GM12878 (cell line): ENCODE measurements around the gene POLD1. TPM values are rescaled to one million over a fixed set of nuclear protein-coding genes. Genes with fewer than 3 reads are reported as not detected.

Source experiments
- ATAC-seq: fragments of 200-7000 bp; cut with Tn5 transposase; 3 replicates; pipeline ENCODE4 v1.9.1; 2020; ENCODE audit warnings: mild to moderate bottlenecking, moderate library complexity
- BruUV-seq: library from RNA; stranded (reverse); fragments of 400-500 nt; replicated peaks from 2 replicates; lab custom pipeline; 2021; lab: Mats Ljungman, UMichigan
- CTCF ChIA-PET: fragments of 300-600 bp; sonication (Branson Sonifier 250); formaldehyde crosslinking; extraction: SDS; loops from one replicate; lab custom pipeline; 2021; ENCODE audit warnings: inconsistent platforms; lab: Yijun Ruan, JAX
- POLR2A ChIA-PET: fragments of 350-600 bp; formaldehyde crosslinking; extraction: SDS; loops from one replicate; lab custom pipeline; 2021; ENCODE audit warnings: inconsistent platforms; lab: Charles Lee
- RAD21 ChIA-PET: fragments of 300-600 bp; sonication (Branson Sonifier 250); formaldehyde crosslinking; loops from one replicate; lab custom pipeline; 2023; ENCODE audit warnings: antibody characterized with exemption; ENCODE audit not compliant: unreplicated experiment; lab: Charles Lee
- SMC1A ChIA-PET: fragments of 300-600 bp; sonication (Branson Sonifier 250); formaldehyde crosslinking; loops from one replicate; lab custom pipeline; 2023; ENCODE audit not compliant: unreplicated experiment, uncharacterized antibody; lab: Charles Lee
- DNase-seq: peaks from one replicate; pipeline ENCODE4 v3.0.0-alpha.2; 2011; ENCODE audit warnings: low read depth, low spot score
- FAIRE-seq: peaks from 3 replicates; lab custom pipeline; 2011; peaks lifted over from hg19 to GRCh38; lab: Jason Lieb, UNC
- H2AFZ ChIP-seq: 2 replicates; pipeline ENCODE4 v1.6.0; 2011; ENCODE audit warnings: low read depth, low read length, control low read depth; ENCODE audit not compliant: control insufficient read depth
- H3K27ac ChIP-seq: 2 replicates; pipeline ENCODE4 v1.5.1; 2011; ENCODE audit warnings: control low read depth; ENCODE audit not compliant: control insufficient read depth, insufficient read depth
- H3K27me3 ChIP-seq, 2 experiments: replicated peaks in 1 of 2; 2 replicates each; pipeline versions ENCODE4 v1.6.0 to v1.6.1; 2011; ENCODE audit warnings: low read length in 1 of 2; ENCODE audit not compliant: control insufficient read depth in 2 of 2, insufficient read depth in 2 of 2
- H3K36me3 ChIP-seq, 2 experiments: 2 replicates each; pipeline ENCODE4 v1.5.1; 2011; ENCODE audit warnings: low read length in 1 of 2; ENCODE audit not compliant: control insufficient read depth in 2 of 2, insufficient read depth in 2 of 2
- H3K4me1 ChIP-seq: 2 replicates; pipeline ENCODE4 v1.6.1; 2011; ENCODE audit warnings: mild to moderate bottlenecking, low read length, moderate library complexity, mixed read lengths; ENCODE audit not compliant: control insufficient read depth, insufficient read depth
- H3K4me2 ChIP-seq: 2 replicates; pipeline ENCODE4 v1.6.0; 2011; ENCODE audit warnings: control low read depth; ENCODE audit not compliant: control insufficient read depth, insufficient read depth
- H3K4me3 ChIP-seq: fragments of 200-600 bp; sonication (generic); 2 replicates; pipeline ENCODE4 v1.5.1; 2016
- H3K79me2 ChIP-seq: 2 replicates; pipeline ENCODE4 v1.6.0; 2011; ENCODE audit warnings: low read length; ENCODE audit not compliant: control insufficient read depth, insufficient read depth
- H3K9ac ChIP-seq: 2 replicates; pipeline ENCODE4 v1.8.0; 2011; ENCODE audit warnings: low read length, control low read depth, mixed read lengths; ENCODE audit not compliant: control insufficient read depth, insufficient read depth
- H3K9me3 ChIP-seq: replicated peaks from 3 replicates; pipeline ENCODE4 v1.5.1; 2011; ENCODE audit warnings: mild to moderate bottlenecking, low read length; ENCODE audit not compliant: control insufficient read depth, insufficient read depth
- H4K20me1 ChIP-seq: 2 replicates; pipeline ENCODE4 v1.6.0; 2011; ENCODE audit not compliant: control insufficient read depth, insufficient read depth
- ATF2 ChIP-seq: IDR thresholded peaks from 2 replicates; pipeline ENCODE4 v1.6.1; 2012; ENCODE audit warnings: low read length, inconsistent platforms
- ATF7 ChIP-seq: fragments of 450-650 bp; IDR thresholded peaks from 2 replicates; pipeline ENCODE4 v1.6.1; 2016; ENCODE audit warnings: low read depth, mild to moderate bottlenecking
- BCL3 ChIP-seq: IDR thresholded peaks from 2 replicates; pipeline ENCODE4 v1.6.1; 2011; ENCODE audit warnings: borderline replicate concordance, low read depth, mild to moderate bottlenecking, moderate library complexity, low read length; ENCODE audit not compliant: insufficient read depth, poor library complexity, severe bottlenecking
- CREM ChIP-seq: IDR thresholded peaks from 2 replicates; pipeline ENCODE4 v1.6.1; 2014; ENCODE audit warnings: antibody characterized with exemption, low read depth
- DPF2 ChIP-seq: fragments of 450-650 bp; IDR thresholded peaks from 2 replicates; pipeline ENCODE4 v1.6.1; 2017; ENCODE audit warnings: mild to moderate bottlenecking
- FOXK2 ChIP-seq: fragments of 450-650 bp; IDR thresholded peaks from 2 replicates; pipeline ENCODE4 v1.6.1; 2017; ENCODE audit warnings: mild to moderate bottlenecking, moderate library complexity
- KAT2A ChIP-seq: conservative IDR thresholded peaks from 2 replicates; pipeline ENCODE4 v1.6.1; 2011; ENCODE audit warnings: low read depth, low read length; ENCODE audit not compliant: control insufficient read depth
- MEF2A ChIP-seq: IDR thresholded peaks from 2 replicates; pipeline ENCODE4 v1.6.1; 2011; ENCODE audit warnings: low read depth, mild to moderate bottlenecking, low read length, moderate library complexity; ENCODE audit not compliant: insufficient read depth
- MLLT1 ChIP-seq: fragments of 450-650 bp; IDR thresholded peaks from 2 replicates; pipeline ENCODE4 v1.6.1; 2016; ENCODE audit warnings: mild to moderate bottlenecking
- NFXL1 ChIP-seq: fragments of 450-650 bp; IDR thresholded peaks from 2 replicates; pipeline ENCODE4 v1.6.1; 2017; ENCODE audit warnings: antibody characterized with exemption, mild to moderate bottlenecking, borderline replicate concordance
- NFYB ChIP-seq: IDR thresholded peaks from 2 replicates; pipeline ENCODE4 v1.6.1; 2011; ENCODE audit warnings: low read depth, mild to moderate bottlenecking, low read length, improper control_type of control experiment, moderate library complexity; ENCODE audit not compliant: insufficient read depth
- RBBP5 ChIP-seq: fragments of 200-600 bp; sonication (generic); conservative IDR thresholded peaks from 2 replicates; pipeline ENCODE4 v1.6.1; 2016
- REST ChIP-seq: IDR thresholded peaks from 2 replicates; pipeline ENCODE4 v1.6.1; 2012; ENCODE audit warnings: mild to moderate bottlenecking, low read depth, low read length
- RFX5 ChIP-seq: IDR thresholded peaks from 2 replicates; pipeline ENCODE4 v1.6.1; 2011; ENCODE audit warnings: low read depth, low read length, improper control_type of control experiment
- TCF12 ChIP-seq: IDR thresholded peaks from 2 replicates; pipeline ENCODE4 v1.6.1; 2011; ENCODE audit warnings: low read depth, mild to moderate bottlenecking, low read length
- TCF7 ChIP-seq: IDR thresholded peaks from 2 replicates; pipeline ENCODE4 v1.6.1; 2014; ENCODE audit warnings: antibody characterized with exemption, borderline replicate concordance
- YBX1 ChIP-seq: fragments of 450-650 bp; IDR thresholded peaks from 2 replicates; pipeline ENCODE4 v1.6.1; 2016; ENCODE audit warnings: antibody characterized with exemption
- WGBS: methylation state at CpG from one replicate; pipeline ENCODE4 v1.1.6; 2016; ENCODE audit warnings: low lambda C conversion rate; ENCODE audit not compliant: insufficient replicate concordance, insufficient coverage; ENCODE audit errors: missing lambda C conversion rate; 5-methylcytosine and 5-hydroxymethylcytosine counted together
- in situ Hi-C: fragments of 300-500 bp; cut with MboI; formaldehyde crosslinking; loops from 9 replicates; pipeline ENCODE4 v1.14.3; 2018; ENCODE audit warnings: mixed read lengths
- intact Hi-C: fragments of 100-400 bp; cut with micrococcal nuclease; formaldehyde crosslinking; loops from one replicate; pipeline ENCODE4 v1.14.2; 2022; ENCODE audit not compliant: unreplicated experiment
- polyA plus RNA-seq, 11 experiments: library from polyadenylated mRNA; depleted of rRNA in 4 of 11; unstranded in 6 of 11; stranded (reverse) in 5 of 11; fragments of >200 nt; fragmentation: Nextera tagmentation in 4 of 11; fragmentation: Illumina TruSeq in 1 of 11; extraction: Ambion mirVana in 4 of 11; extraction: Trizol in 1 of 11; gene quantifications; 1 replicate in 1 of 11; 2 replicates in 10 of 11; pipeline versions ENCODE4 v1.2.1 to v1.2.3, GENCODE V29; 2011 to 2016; ENCODE audit warnings: inconsistent platforms in 2 of 11, missing spikeins in 2 of 11, low read depth in 1 of 11
- total RNA-seq, 4 experiments: library from RNA; depleted of rRNA in 3 of 4; stranded (reverse); fragments of >200 nt in 3 of 4; fragmentation: Illumina TruSeq in 1 of 4; extraction: Trizol in 1 of 4; gene quantifications; 2 replicates each; pipeline versions ENCODE4 v1.2.1 to v1.2.3, GENCODE V29; 2013 to 2021

Gene POLD1
- total and polyA plus RNA-seq, 10 of the 15 experiments (the other 5 are each of a cell fraction or from before 2014, with no cell fraction given), result 0.76 to 165 (median 63.4) TPM

- in situ Hi-C loops, result no loop called here
- no peak for FAIRE-seq
- peak; percentile 38 for ATAC-seq
- RAD21 ChIA-PET, result interaction anchor here (0.7 to 2.3 kb wide), 6 partner anchors 12 to 62 kb away, joined by 3 to 7 read pairs (median 3); partner anchors contain the start of genes NR1H2 and SPIB
- Histone ChIP-seq H3K4me2 (peak overlapping the region; percentile 98), H2AFZ (peak overlapping the region; percentile 90), H3K9ac (peak overlapping the region; percentile 77), H3K27me3 (no peaks in the 10 kb centered on the region), H3K4me1 (peaks cover 58% of the 10 kb centered on the region), H3K4me3 (peak overlapping the region; percentile 57; the same call in 1 of the 2 replicates), H4K20me1 (no peaks in the 10 kb centered on the region), H3K9me3 (no peaks in the 10 kb centered on the region), H3K36me3 (no peaks in the 10 kb centered on the region; a peak in 1 of 4 replicates), H3K27ac (peak overlapping the region; percentile 82), H3K79me2 (no peaks in the 10 kb centered on the region)
- BruUV-seq, result no TSS peak
- CTCF ChIA-PET, result interaction anchor here (0.6 to 1.7 kb wide), 5 partner anchors 8 to 74 kb away, joined by 3 to 9 read pairs (median 3); no protein-coding TSS in a partner anchor
- SMC1A ChIA-PET, result interaction anchor here (0.6 to 1.6 kb wide), 8 partner anchors 9 to 74 kb away, joined by 3 to 5 read pairs (median 3); no protein-coding TSS in a partner anchor
- intact Hi-C loops, result loop anchor here (2.0 to 5.0 kb wide), 2 partner anchors 30 to 84 kb away; no protein-coding TSS in a partner anchor
- POLR2A ChIA-PET, result interaction anchor here (0.7 to 4.2 kb wide), 5 partner anchors 10 to 73 kb away, joined by 3 to 26 read pairs (median 4); partner anchors contain the start of genes NR1H2 and SPIB
- WGBS, result 14% methylated on average over 13 of the region's 13 CpGs
- DNase-seq, result no peak
- TF ChIP-seq NFYB, result no peak
- no peak for TF ChIP-seq RFX5
- TF ChIP-seq FOXK2, result no peak
- no peak for TF ChIP-seq YBX1
- no peak for TF ChIP-seq TCF7
- no peak for TF ChIP-seq MLLT1
- no peak for TF ChIP-seq NFXL1
- no peak for TF ChIP-seq REST
- peak; percentile 23; the same call in 1 of the 2 replicates for TF ChIP-seq ATF2
- TF ChIP-seq DPF2, result 0 out of 2 replicates have a peak, but pooled peaks have one; percentile 5
- TF ChIP-seq MEF2A, result no peak
- TF ChIP-seq TCF12, result no peak
- peak; percentile 29; the same call in 1 of the 2 replicates for TF ChIP-seq ATF7
- TF ChIP-seq KAT2A, result no peak
- no peak for TF ChIP-seq RBBP5
- TF ChIP-seq CREM, result peak; percentile 40; the same call in 1 of the 2 replicates
- peak; percentile 63 for TF ChIP-seq BCL3
Measured at GRCh38 chr19:50430888-50431342, 46.8 kb downstream of the POLD1 start.
